ENCODE results near the gene EPB41L4B. TPM values are rescaled to one million over a fixed set of nuclear protein-coding genes. Genes with fewer than 3 reads are reported as not detected.
"Not testable (repeated sequence)": the region's sequence is repeated elsewhere in the genome, so short reads cannot be mapped to it uniquely, and the experiment has no call there.

The EPB41L4B gene
- total RNA-seq, 1 donor, result not detected

- no peak for DNase-seq (ENCODE audit: low read depth in 2 of 3, low spot score in 2 of 3)
These were observed 191.2 kb downstream of the EPB41L4B start for GRCh38 chr9:109129470-109130197.

DNA sequence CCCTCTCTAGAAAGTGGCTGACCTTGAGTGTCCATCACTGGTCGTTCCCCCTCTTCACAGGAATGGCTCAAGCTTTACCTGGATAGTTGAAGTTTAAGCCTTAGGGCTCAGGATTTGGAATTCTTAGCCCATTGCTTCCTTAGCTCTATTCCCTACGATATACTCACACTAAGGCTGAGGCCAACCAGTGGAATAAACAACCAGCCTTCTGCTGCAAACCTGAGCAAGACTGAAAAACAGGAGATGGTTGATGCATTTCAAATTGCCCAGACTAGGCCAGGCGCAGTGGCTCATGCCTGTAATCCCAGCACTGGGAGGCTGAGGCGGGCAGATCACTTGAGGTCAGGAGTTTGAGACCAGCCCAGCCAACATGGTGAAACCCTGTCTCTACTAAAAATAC is 194.2 kb downstream of the EPB41L4B start:
- DNase-seq (ENCODE audit: low read depth in 2 of 3, low spot score in 2 of 3), result not testable (repeated sequence)

DNA sequence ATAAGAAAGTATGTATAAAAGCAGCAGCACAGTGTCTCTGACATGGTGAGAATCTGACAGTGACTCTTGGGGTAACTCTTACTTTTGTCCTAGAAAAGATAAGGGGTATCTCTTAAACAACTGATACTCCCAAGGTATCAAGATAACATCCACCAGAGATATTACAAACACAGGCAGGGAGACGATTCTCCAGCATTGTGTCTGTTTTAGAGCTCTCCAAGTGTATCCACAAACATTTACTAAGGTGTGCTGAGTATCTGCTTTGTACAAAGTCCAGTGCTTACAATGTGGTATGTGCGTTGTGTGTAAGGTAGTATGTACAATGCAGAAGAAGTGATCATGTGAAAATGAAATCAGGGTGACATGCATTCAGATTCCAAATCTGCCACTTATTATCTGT is 196.7 kb downstream of the EPB41L4B start:
- no peak for DNase-seq (ENCODE audit: low read depth in 2 of 3, low spot score in 2 of 3)

DNA sequence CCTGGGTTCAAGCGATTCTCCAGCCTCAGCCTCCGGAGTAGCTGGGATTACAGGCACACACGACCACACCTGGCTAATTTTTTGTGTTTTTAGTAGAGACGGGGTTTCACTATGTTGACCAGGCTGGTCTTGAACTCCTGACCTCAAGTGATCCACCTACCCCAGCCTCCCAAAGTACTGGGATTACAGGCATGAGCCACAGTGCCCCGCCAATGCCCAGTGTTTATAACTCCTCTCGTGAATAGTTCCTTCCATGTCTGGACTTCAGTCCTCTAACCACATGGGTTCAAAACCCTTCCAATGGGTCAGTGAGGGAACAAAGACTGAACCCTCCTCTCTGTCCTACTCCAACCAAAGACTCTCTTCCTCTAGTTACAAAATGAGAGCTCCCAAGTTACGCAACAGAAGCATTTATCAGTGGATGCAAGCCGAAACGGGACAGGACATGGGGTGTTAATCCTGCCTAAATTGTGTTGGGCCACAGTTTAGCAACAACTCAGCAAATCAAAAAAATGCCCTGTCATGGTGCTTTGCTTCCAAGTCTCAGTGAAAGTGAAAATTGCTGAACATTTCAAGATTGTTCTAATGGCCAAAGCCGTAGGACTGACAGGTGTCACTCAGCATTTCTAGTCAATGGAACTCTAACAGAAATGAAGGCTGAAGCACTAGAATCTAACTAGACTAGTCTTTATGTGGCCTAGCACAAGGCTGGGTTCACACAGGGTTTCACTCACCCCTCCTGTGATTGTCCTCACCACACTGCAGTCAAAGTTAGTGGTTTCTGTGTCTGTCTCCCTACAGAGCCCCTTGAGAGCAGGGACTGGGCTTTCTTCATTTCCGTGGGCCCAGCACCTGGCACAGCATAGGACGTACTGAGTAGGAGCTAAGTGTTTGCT is 197.9 kb downstream of the EPB41L4B start:
- DNase-seq (ENCODE audit: low read depth in 2 of 3, low spot score in 2 of 3), result no peak

Small RNAs within 50 kb of the gene (small RNA-seq; reads per million reads assigned to genes)
- gene RF00019 (not detected), gene RNU6-984P (not detected)

Other genes starting within 250 kb of the EPB41L4B start
- 25.3 TPM for gene TMEM245, start 201.1 kb downstream of the EPB41L4B start, total RNA-seq
- gene FRRS1L, start 153.8 kb downstream of the EPB41L4B start, total RNA-seq, result under 0.01 TPM
- under 0.01 TPM for gene PTPN3, start 177.2 kb upstream of the EPB41L4B start, total RNA-seq

All from hematopoietic multipotent progenitor cell (in vitro differentiated cells).